SK-N-SH treated with all-trans-retinoic acid at 6 μM for 48 hours (cell line): ENCODE measurements around the gene NCOA5.

ENCODE experiments used
- ATAC-seq: fragments of 200-7000 bp; cut with Tn5 transposase; 3 replicates; pipeline ENCODE4 v1.9.1; 2020; ENCODE audit warnings: mild to moderate bottlenecking, moderate library complexity
- BACH2 ChIP-seq: fragments of 250-450 bp; sonication (Bioruptor Pico); IDR thresholded peaks from 2 replicates; pipeline ENCODE4 v1.9.0; 2021; ENCODE audit warnings: mild to moderate bottlenecking, borderline replicate concordance
- CSDC2 ChIP-seq: fragments of 250-450 bp; sonication (Bioruptor Pico); IDR thresholded peaks from 2 replicates; pipeline ENCODE4 v1.5.0; 2020; ENCODE audit warnings: mild to moderate bottlenecking, moderate library complexity
- CSRNP3 ChIP-seq: fragments of 250-450 bp; sonication (Bioruptor Pico); IDR thresholded peaks from 2 replicates; pipeline ENCODE4 v1.5.1; 2021; ENCODE audit warnings: mild to moderate bottlenecking, moderate library complexity
- ESRRG ChIP-seq: fragments of 250-450 bp; sonication (Bioruptor Pico); IDR thresholded peaks from 2 replicates; pipeline ENCODE4 v1.6.1; 2021; ENCODE audit warnings: mild to moderate bottlenecking
- GLIS3 ChIP-seq: fragments of 250-450 bp; sonication (Bioruptor Pico); IDR thresholded peaks from 2 replicates; pipeline ENCODE4 v1.5.0; 2020; ENCODE audit warnings: mild to moderate bottlenecking, moderate library complexity
- ISL1 ChIP-seq: fragments of 250-450 bp; sonication (Bioruptor Pico); IDR thresholded peaks from 2 replicates; pipeline ENCODE4 v2.1.2; 2022; ENCODE audit warnings: mild to moderate bottlenecking, moderate library complexity
- OSR1 ChIP-seq: fragments of 250-450 bp; sonication (Bioruptor Pico); IDR thresholded peaks from 2 replicates; pipeline ENCODE4 v1.8.0; 2022; ENCODE audit warnings: moderate library complexity, mild to moderate bottlenecking, inconsistent platforms
- POU6F1 ChIP-seq: fragments of 250-450 bp; sonication (Bioruptor Pico); IDR thresholded peaks from 2 replicates; pipeline ENCODE4 v1.8.0; 2021; ENCODE audit warnings: low read depth, mild to moderate bottlenecking, moderate library complexity, borderline replicate concordance
- PPARA ChIP-seq: fragments of 250-450 bp; sonication (Bioruptor Pico); IDR thresholded peaks from 2 replicates; pipeline ENCODE4 v1.5.0; 2020; ENCODE audit warnings: mild to moderate bottlenecking, borderline replicate concordance
- RARB ChIP-seq: fragments of 250-450 bp; sonication (Bioruptor Pico); IDR thresholded peaks from 2 replicates; pipeline ENCODE4 v1.8.0; 2021; ENCODE audit warnings: mild to moderate bottlenecking, moderate library complexity
- SNAI2 ChIP-seq: fragments of 250-450 bp; sonication (Bioruptor Pico); IDR thresholded peaks from 2 replicates; pipeline ENCODE4 v1.5.0; 2020; ENCODE audit warnings: mild to moderate bottlenecking, moderate library complexity
- TCF4 ChIP-seq: fragments of 250-450 bp; sonication (Bioruptor Pico); IDR thresholded peaks from 2 replicates; pipeline ENCODE4 v1.8.0; 2021; ENCODE audit warnings: mild to moderate bottlenecking, moderate library complexity, borderline replicate concordance
- TOX ChIP-seq: fragments of 250-450 bp; sonication (Bioruptor Pico); IDR thresholded peaks from 2 replicates; pipeline ENCODE4 v1.8.0; 2021; ENCODE audit warnings: mild to moderate bottlenecking, moderate library complexity, borderline replicate concordance
- TSHZ2 ChIP-seq: fragments of 250-450 bp; sonication (Bioruptor Pico); IDR thresholded peaks from 2 replicates; pipeline ENCODE4 v1.5.0; 2020; ENCODE audit warnings: mild to moderate bottlenecking, moderate library complexity
- ZC3H10 ChIP-seq: fragments of 250-450 bp; sonication (Bioruptor Pico); IDR thresholded peaks from 2 replicates; pipeline ENCODE4 v1.5.1; 2021; ENCODE audit warnings: mild to moderate bottlenecking, moderate library complexity
- ZFP3 ChIP-seq: fragments of 250-450 bp; sonication (Bioruptor Pico); IDR thresholded peaks from 2 replicates; pipeline ENCODE4 v1.5.0; 2020; ENCODE audit warnings: mild to moderate bottlenecking, moderate library complexity
- ZFP30 ChIP-seq: fragments of 450-650 bp; formaldehyde crosslinking; IDR thresholded peaks from 2 replicates; pipeline ENCODE4 v1.5.0; 2022; ENCODE audit warnings: mild to moderate bottlenecking, moderate library complexity
- ZNF565 ChIP-seq: fragments of 450-650 bp; formaldehyde crosslinking; conservative IDR thresholded peaks from 2 replicates; pipeline ENCODE4 v1.5.0; 2020; ENCODE audit warnings: low read depth, mild to moderate bottlenecking, moderate library complexity
- ZNF8 ChIP-seq: fragments of 450-650 bp; formaldehyde crosslinking; IDR thresholded peaks from 2 replicates; pipeline ENCODE4 v1.5.0; 2020; ENCODE audit warnings: mild to moderate bottlenecking, moderate library complexity
- TF ChIP-seq, protein P1 (sequence below): fragments of 250-450 bp; sonication (Bioruptor Pico); IDR thresholded peaks from 2 replicates; pipeline ENCODE4 v1.5.1; 2020; ENCODE audit warnings: low read depth, mild to moderate bottlenecking, moderate library complexity
- TF ChIP-seq, protein P2 (sequence below): fragments of 250-450 bp; sonication (Bioruptor Pico); IDR thresholded peaks from 2 replicates; pipeline ENCODE4 v1.8.0; 2020; ENCODE audit warnings: mild to moderate bottlenecking, moderate library complexity, borderline replicate concordance

Gene NCOA5

DNA sequence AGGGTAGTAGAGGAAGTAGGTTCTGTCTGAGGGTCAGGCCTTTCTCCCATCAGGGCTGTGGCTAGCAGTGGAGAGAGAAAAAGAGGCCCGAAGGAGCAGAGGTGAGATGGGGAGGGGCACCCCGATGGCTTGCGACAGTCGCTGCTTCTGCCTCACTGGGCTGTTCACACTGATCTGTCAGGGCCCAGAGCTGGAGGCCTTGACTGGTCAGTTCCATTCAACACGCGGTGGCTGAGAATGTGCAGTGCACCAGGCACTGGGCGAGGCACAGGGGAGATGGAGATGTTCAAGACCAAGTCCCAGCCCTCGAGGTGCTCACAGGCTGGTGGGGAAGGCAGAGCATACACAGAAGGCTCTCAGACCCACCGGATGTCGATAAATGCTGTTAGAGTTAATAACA lies 39.3 kb downstream of the NCOA5 start:
- no peak for ATAC-seq
- TF ChIP-seq CSRNP3: no peak
- TF ChIP-seq CSDC2 (CRISPR knock-in tag): no peak
- no peak for TF ChIP-seq ZNF565 (CRISPR knock-in tag)
- no peak for TF ChIP-seq ZFP3 (CRISPR knock-in tag)
- TF ChIP-seq OSR1 (CRISPR knock-in tag): no peak
- no peak for TF ChIP-seq RARB (CRISPR knock-in tag)
- TF ChIP-seq ZFP30: no peak
- TF ChIP-seq GLIS3: no peak
- no peak for TF ChIP-seq SNAI2 (CRISPR knock-in tag)
- TF ChIP-seq ZC3H10 (CRISPR knock-in tag): no peak
- no peak for TF ChIP-seq POU6F1 (CRISPR knock-in tag)
- TF ChIP-seq, protein P1, sequence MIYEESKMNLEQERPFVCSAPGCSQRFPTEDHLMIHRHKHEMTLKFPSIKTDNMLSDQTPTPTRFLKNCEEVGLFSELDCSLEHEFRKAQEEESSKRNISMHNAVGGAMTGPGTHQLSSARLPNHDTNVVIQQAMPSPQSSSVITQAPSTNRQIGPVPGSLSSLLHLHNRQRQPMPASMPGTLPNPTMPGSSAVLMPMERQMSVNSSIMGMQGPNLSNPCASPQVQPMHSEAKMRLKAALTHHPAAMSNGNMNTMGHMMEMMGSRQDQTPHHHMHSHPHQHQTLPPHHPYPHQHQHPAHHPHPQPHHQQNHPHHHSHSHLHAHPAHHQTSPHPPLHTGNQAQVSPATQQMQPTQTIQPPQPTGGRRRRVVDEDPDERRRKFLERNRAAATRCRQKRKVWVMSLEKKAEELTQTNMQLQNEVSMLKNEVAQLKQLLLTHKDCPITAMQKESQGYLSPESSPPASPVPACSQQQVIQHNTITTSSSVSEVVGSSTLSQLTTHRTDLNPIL (CRISPR knock-in tag): no peak
- TF ChIP-seq PPARA (CRISPR knock-in tag): no peak
- TF ChIP-seq, protein P2, sequence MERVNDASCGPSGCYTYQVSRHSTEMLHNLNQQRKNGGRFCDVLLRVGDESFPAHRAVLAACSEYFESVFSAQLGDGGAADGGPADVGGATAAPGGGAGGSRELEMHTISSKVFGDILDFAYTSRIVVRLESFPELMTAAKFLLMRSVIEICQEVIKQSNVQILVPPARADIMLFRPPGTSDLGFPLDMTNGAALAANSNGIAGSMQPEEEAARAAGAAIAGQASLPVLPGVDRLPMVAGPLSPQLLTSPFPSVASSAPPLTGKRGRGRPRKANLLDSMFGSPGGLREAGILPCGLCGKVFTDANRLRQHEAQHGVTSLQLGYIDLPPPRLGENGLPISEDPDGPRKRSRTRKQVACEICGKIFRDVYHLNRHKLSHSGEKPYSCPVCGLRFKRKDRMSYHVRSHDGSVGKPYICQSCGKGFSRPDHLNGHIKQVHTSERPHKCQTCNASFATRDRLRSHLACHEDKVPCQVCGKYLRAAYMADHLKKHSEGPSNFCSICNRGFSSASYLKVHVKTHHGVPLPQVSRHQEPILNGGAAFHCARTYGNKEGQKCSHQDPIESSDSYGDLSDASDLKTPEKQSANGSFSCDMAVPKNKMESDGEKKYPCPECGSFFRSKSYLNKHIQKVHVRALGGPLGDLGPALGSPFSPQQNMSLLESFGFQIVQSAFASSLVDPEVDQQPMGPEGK (CRISPR knock-in tag): no peak
- TF ChIP-seq ESRRG: no peak
- TF ChIP-seq ZNF8 (CRISPR knock-in tag): no peak

DNA sequence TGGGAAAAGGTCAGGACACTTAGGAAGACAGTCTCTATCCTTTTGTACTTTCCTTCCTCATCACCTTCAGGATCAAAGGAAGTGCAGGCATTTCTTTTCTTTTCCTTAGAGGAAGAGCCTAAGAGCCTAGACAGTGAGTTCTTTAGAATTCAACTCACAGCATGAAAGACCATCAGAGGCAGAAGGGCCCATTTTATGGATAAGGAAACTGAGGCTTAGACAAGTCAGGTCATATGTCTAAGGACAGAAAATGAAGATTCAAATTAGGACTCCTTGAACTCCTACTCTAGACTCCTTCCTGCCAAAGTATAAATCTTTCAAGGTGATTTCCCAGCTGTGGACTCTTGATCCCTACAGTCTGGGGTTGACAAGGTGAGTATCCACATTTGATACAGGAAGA lies 39.9 kb downstream of the NCOA5 start:
- TF ChIP-seq TSHZ2 (CRISPR knock-in tag) (no peak), ZNF565 (CRISPR knock-in tag) (no peak), TOX (CRISPR knock-in tag) (no peak), GLIS3 (no peak), CSRNP3 (no peak), ISL1 (CRISPR knock-in tag) (no peak), PPARA (CRISPR knock-in tag) (no peak), ZC3H10 (CRISPR knock-in tag) (no peak), TCF4 (no peak), OSR1 (CRISPR knock-in tag) (no peak), BACH2 (CRISPR knock-in tag) (no peak), RARB (CRISPR knock-in tag) (no peak), CSDC2 (CRISPR knock-in tag) (no peak), POU6F1 (CRISPR knock-in tag) (no peak)
- TF ChIP-seq, protein P2 (CRISPR knock-in tag): no peak
- no peak for ATAC-seq
